HEK293 (cell line): ENCODE results near the gene TWIST1.

ENCODE experiments used
- CTCF ChIA-PET: fragments of 350-600 bp; formaldehyde crosslinking; extraction: SDS; loops from one replicate; lab custom pipeline; 2021; ENCODE audit warnings: antibody characterized with exemption; lab: Yijun Ruan, JAX
- POLR2A ChIA-PET: fragments of 300-600 bp; formaldehyde crosslinking; extraction: SDS; loops from one replicate; lab custom pipeline; 2020; ENCODE audit warnings: antibody characterized with exemption, inconsistent platforms; lab: Yijun Ruan, JAX
- H3K27ac ChIP-seq: fragments of 200-500 bp; sonication (Bioruptor generic); 2 replicates; pipeline ENCODE4 v1.5.1; 2014; ENCODE audit warnings: low read depth, low read length, control low read depth, inconsistent platforms; ENCODE audit errors: extremely low read depth
- H3K36me3 ChIP-seq, 2 experiments: fragments of 200-500 bp in 1 of 2; sonication (Bioruptor generic) in 1 of 2; 1 replicate in 1 of 2; 2 replicates in 1 of 2; pipeline ENCODE4 v1.5.1; 2014 to 2017; ENCODE audit warnings: inconsistent platforms in 2 of 2, low read length in 2 of 2; ENCODE audit not compliant: control insufficient read depth in 2 of 2, insufficient read depth in 1 of 2
- H3K4me1 ChIP-seq: fragments of 200-500 bp; sonication (Bioruptor generic); 2 replicates; pipeline ENCODE4 v1.5.1; 2014; ENCODE audit warnings: mild to moderate bottlenecking, low read length, inconsistent platforms; ENCODE audit not compliant: control insufficient read depth, insufficient read depth
- H3K4me3 ChIP-seq: 2 replicates; pipeline ENCODE4 v1.5.1; 2011; ENCODE audit warnings: low read depth, mild to moderate bottlenecking, control low read depth, low read length, moderate library complexity
- H3K9me3 ChIP-seq: fragments of 200-500 bp; sonication (Bioruptor generic); 2 replicates; pipeline ENCODE4 v1.5.1; 2014; ENCODE audit warnings: low read depth, low read length, inconsistent platforms; ENCODE audit not compliant: control insufficient read depth, insufficient read depth
- GLI2 ChIP-seq: fragments of 450-650 bp; formaldehyde crosslinking; IDR thresholded peaks from 2 replicates; pipeline ENCODE4; 2017; ENCODE audit warnings: missing biosample characterization, missing genetic modification characterization, low read depth, borderline replicate concordance
- MYNN ChIP-seq: fragments of 450-650 bp; formaldehyde crosslinking; IDR thresholded peaks from 2 replicates; pipeline ENCODE4 v1.5.1; 2016; ENCODE audit warnings: missing biosample characterization, missing genetic modification characterization, borderline replicate concordance
- MZF1 ChIP-seq: fragments of 450-650 bp; formaldehyde crosslinking; IDR thresholded peaks from 2 replicates; pipeline ENCODE4 v1.5.1; 2017; ENCODE audit warnings: missing biosample characterization, missing genetic modification characterization, borderline replicate concordance
- REPIN1 ChIP-seq: fragments of 450-650 bp; formaldehyde crosslinking; IDR thresholded peaks from 2 replicates; pipeline ENCODE4 v1.5.1; 2017; ENCODE audit warnings: missing biosample characterization, missing genetic modification characterization, low read depth
- ZBTB1 ChIP-seq: fragments of 450-650 bp; formaldehyde crosslinking; IDR thresholded peaks from 2 replicates; pipeline ENCODE4 v1.5.1; 2016; ENCODE audit warnings: missing biosample characterization, missing genetic modification characterization
- ZEB2 ChIP-seq: fragments of 450-650 bp; formaldehyde crosslinking; IDR thresholded peaks from 2 replicates; pipeline ENCODE4 v1.5.1; 2016; ENCODE audit warnings: missing biosample characterization, missing genetic modification characterization
- ZFHX2 ChIP-seq: fragments of 450-650 bp; formaldehyde crosslinking; conservative IDR thresholded peaks from 2 replicates; pipeline ENCODE4 v1.5.1; 2016; ENCODE audit warnings: missing biosample characterization, missing genetic modification characterization
- ZFP37 ChIP-seq: fragments of 450-650 bp; formaldehyde crosslinking; IDR thresholded peaks from 2 replicates; pipeline ENCODE4 v1.5.1; 2016; ENCODE audit warnings: missing biosample characterization, missing genetic modification characterization
- ZNF140 ChIP-seq: fragments of 450-650 bp; formaldehyde crosslinking; IDR thresholded peaks from 2 replicates; pipeline ENCODE4 v1.5.1; 2016; ENCODE audit warnings: missing biosample characterization, missing genetic modification characterization
- ZNF19 ChIP-seq: fragments of 450-650 bp; formaldehyde crosslinking; IDR thresholded peaks from 2 replicates; pipeline ENCODE4; 2016; ENCODE audit warnings: missing biosample characterization, missing genetic modification characterization, low read depth
- ZNF335 ChIP-seq: fragments of 450-650 bp; formaldehyde crosslinking; conservative IDR thresholded peaks from 2 replicates; pipeline ENCODE4 v1.5.1; 2016; ENCODE audit warnings: missing biosample characterization, missing genetic modification characterization
- ZNF423 ChIP-seq: fragments of 450-650 bp; formaldehyde crosslinking; IDR thresholded peaks from 2 replicates; pipeline ENCODE4 v1.5.1; 2016; ENCODE audit warnings: missing biosample characterization, missing genetic modification characterization
- ZNF426 ChIP-seq: fragments of 450-650 bp; formaldehyde crosslinking; IDR thresholded peaks from 2 replicates; pipeline ENCODE4 v1.5.1; 2017; ENCODE audit warnings: missing biosample characterization, missing genetic modification characterization, mild to moderate bottlenecking, inconsistent platforms, moderate library complexity
- ZNF785 ChIP-seq: fragments of 450-650 bp; formaldehyde crosslinking; IDR thresholded peaks from 2 replicates; pipeline ENCODE4 v1.5.1; 2016; ENCODE audit warnings: missing biosample characterization, missing genetic modification characterization
- ZSCAN23 ChIP-seq: fragments of 450-650 bp; formaldehyde crosslinking; IDR thresholded peaks from 2 replicates; pipeline ENCODE4 v1.5.1; 2016; ENCODE audit warnings: missing biosample characterization, missing genetic modification characterization
- TF ChIP-seq, protein P1 (sequence below): fragments of 450-650 bp; formaldehyde crosslinking; IDR thresholded peaks from 2 replicates; pipeline ENCODE4 v1.5.1; 2016; ENCODE audit warnings: missing biosample characterization, missing genetic modification characterization
- TF ChIP-seq, protein P2 (sequence below): IDR thresholded peaks from 2 replicates; pipeline ENCODE4 v1.6.1; 2011; ENCODE audit warnings: mild to moderate bottlenecking, low read depth, low read length, borderline replicate concordance
- TF ChIP-seq, protein P3 (sequence below): fragments of 450-650 bp; formaldehyde crosslinking; IDR thresholded peaks from 2 replicates; pipeline ENCODE4 v1.5.1; 2016; ENCODE audit warnings: missing biosample characterization, missing genetic modification characterization, borderline replicate concordance

The TWIST1 gene

DNA sequence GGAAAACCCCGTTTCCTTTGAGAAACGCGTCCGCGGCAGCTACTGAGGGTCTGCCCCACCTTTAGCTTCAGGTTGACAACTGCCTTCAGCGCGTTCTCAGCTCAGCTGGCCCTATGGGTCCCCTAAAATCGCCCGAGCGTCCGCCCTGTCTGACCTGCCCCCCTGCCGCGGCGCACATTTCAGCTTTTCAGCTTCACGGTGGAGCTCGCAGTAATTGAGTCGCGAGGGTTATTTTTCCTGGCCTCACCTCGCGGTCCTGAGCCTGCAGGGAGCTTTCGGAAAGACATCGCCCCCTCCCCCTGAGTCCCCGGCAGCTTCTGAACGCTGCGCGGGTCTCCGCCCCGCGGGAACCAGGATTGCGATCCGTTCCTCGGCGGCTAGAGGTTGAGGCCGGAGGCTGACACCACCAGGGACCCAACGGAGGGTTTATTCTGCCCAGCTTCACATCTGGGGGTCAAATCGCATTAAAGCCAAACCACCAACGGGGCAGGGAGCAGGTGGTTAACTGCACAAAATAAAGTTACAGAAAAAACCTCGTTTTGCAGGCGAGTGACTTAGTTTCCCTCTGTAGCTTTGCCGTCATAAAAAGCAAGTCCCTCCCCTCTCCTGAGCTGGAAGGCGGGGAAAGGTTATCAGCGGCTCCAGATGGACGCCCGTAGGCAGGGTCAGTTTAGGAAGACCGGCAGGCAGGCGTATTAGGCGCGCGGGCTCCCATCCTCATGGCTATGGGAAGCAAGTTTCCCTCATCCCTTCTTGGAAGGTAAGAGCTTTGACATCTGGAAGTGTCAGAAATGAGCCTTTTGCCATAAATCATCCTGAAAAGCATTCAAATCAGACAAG, 11.0 kb downstream of the TWIST1 start (continued):
- TF ChIP-seq, protein P1, sequence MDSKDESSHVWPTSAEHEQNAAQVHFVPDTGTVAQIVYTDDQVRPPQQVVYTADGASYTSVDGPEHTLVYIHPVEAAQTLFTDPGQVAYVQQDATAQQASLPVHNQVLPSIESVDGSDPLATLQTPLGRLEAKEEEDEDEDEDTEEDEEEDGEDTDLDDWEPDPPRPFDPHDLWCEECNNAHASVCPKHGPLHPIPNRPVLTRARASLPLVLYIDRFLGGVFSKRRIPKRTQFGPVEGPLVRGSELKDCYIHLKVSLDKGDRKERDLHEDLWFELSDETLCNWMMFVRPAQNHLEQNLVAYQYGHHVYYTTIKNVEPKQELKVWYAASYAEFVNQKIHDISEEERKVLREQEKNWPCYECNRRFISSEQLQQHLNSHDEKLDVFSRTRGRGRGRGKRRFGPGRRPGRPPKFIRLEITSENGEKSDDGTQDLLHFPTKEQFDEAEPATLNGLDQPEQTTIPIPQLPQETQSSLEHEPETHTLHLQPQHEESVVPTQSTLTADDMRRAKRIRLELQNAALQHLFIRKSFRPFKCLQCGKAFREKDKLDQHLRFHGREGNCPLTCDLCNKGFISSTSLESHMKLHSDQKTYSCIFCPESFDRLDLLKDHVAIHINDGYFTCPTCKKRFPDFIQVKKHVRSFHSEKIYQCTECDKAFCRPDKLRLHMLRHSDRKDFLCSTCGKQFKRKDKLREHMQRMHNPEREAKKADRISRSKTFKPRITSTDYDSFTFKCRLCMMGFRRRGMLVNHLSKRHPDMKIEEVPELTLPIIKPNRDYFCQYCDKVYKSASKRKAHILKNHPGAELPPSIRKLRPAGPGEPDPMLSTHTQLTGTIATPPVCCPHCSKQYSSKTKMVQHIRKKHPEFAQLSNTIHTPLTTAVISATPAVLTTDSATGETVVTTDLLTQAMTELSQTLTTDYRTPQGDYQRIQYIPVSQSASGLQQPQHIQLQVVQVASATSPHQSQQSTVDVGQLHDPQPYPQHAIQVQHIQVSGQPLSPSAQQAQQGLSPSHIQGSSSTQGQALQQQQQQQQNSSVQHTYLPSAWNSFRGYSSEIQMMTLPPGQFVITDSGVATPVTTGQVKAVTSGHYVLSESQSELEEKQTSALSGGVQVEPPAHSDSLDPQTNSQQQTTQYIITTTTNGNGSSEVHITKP (tag by site-specific recombination): peak; percentile 61; the same call in 1 of the 2 replicates
- TF ChIP-seq ZFP37 (tag by site-specific recombination): no peak
- no peak for TF ChIP-seq ZFHX2 (tag by site-specific recombination)

DNA sequence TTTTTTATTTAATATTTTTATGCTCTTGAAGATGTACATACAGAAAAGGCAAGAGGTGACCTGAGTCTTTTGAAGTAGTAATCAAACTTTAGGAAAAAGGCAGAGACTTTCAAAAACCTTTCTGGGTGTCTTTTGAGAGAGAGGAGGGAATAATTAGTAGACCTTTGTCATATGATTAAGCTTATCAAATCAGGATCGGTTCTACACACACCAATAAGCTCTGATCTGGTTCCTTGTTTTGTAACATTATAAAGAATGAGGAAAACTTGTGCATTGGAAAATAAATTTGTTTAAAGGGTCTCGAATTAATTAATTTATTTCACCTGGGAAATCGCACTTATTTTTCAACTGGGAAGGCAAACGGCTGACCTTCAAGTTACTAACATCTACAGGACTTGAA, 11.9 kb downstream of the TWIST1 start:
- H3K9me3 ChIP-seq: no peaks in the 10 kb centered on the region
- POLR2A ChIA-PET: interaction anchor here (0.8 to 1.5 kb wide), 2 partner anchors 12 kb away, joined by 3 to 6 read pairs; partner anchors contain the start of gene TWIST1
- CTCF ChIA-PET: interaction anchor here (1.1 to 1.2 kb wide), 2 partner anchors 8 to 9 kb away, joined by 3 read pairs; no protein-coding TSS in a partner anchor

DNA sequence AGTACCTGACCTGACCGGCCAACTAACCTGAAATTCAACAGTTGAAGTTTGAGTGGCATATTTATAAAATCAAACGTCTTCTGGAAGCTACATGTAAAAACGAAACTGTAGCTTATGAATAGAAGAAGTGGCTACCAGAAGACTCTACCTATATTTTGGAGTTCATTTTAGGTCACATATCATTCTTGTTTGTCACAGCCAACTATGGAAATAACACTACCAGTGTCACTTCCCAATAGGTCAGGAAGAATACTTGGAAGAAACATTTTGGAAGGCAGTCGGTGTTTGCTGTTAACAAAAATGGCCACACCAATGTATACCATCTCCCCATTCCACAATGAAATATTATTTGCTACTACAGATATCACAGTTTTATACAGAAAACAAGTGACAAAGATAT, 12.6 kb downstream of the TWIST1 start:
- CTCF ChIA-PET: interaction anchor here (1.1 to 1.2 kb wide), 2 partner anchors 8 to 9 kb away, joined by 3 read pairs; no protein-coding TSS in a partner anchor
- POLR2A ChIA-PET: interaction anchor here (0.8 kb wide), 1 partner anchor 13 kb away, joined by 3 read pairs; the partner anchor contains the start of gene TWIST1
- H3K4me3 ChIP-seq: no peak overlapping the region
- no peaks in the 10 kb centered on the region for H3K9me3 ChIP-seq
- H3K4me1 ChIP-seq: no peaks in the 10 kb centered on the region
- no peaks in the 10 kb centered on the region for H3K36me3 ChIP-seq
- H3K27ac ChIP-seq: no peak overlapping the region
- TF ChIP-seq ZNF423 (tag by site-specific recombination) (no peak), GLI2 (no peak), REPIN1 (tag by site-specific recombination) (no peak), ZNF140 (tag by site-specific recombination) (no peak), ZBTB1 (tag by site-specific recombination) (no peak), MYNN (tag by site-specific recombination) (no peak), ZSCAN23 (tag by site-specific recombination) (no peak), ZNF426 (tag by site-specific recombination) (no peak), ZNF785 (tag by site-specific recombination) (no peak), ZNF335 (tag by site-specific recombination) (no peak)
- TF ChIP-seq, protein P2, sequence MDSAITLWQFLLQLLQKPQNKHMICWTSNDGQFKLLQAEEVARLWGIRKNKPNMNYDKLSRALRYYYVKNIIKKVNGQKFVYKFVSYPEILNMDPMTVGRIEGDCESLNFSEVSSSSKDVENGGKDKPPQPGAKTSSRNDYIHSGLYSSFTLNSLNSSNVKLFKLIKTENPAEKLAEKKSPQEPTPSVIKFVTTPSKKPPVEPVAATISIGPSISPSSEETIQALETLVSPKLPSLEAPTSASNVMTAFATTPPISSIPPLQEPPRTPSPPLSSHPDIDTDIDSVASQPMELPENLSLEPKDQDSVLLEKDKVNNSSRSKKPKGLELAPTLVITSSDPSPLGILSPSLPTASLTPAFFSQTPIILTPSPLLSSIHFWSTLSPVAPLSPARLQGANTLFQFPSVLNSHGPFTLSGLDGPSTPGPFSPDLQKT: no peak
- TF ChIP-seq, protein P3, sequence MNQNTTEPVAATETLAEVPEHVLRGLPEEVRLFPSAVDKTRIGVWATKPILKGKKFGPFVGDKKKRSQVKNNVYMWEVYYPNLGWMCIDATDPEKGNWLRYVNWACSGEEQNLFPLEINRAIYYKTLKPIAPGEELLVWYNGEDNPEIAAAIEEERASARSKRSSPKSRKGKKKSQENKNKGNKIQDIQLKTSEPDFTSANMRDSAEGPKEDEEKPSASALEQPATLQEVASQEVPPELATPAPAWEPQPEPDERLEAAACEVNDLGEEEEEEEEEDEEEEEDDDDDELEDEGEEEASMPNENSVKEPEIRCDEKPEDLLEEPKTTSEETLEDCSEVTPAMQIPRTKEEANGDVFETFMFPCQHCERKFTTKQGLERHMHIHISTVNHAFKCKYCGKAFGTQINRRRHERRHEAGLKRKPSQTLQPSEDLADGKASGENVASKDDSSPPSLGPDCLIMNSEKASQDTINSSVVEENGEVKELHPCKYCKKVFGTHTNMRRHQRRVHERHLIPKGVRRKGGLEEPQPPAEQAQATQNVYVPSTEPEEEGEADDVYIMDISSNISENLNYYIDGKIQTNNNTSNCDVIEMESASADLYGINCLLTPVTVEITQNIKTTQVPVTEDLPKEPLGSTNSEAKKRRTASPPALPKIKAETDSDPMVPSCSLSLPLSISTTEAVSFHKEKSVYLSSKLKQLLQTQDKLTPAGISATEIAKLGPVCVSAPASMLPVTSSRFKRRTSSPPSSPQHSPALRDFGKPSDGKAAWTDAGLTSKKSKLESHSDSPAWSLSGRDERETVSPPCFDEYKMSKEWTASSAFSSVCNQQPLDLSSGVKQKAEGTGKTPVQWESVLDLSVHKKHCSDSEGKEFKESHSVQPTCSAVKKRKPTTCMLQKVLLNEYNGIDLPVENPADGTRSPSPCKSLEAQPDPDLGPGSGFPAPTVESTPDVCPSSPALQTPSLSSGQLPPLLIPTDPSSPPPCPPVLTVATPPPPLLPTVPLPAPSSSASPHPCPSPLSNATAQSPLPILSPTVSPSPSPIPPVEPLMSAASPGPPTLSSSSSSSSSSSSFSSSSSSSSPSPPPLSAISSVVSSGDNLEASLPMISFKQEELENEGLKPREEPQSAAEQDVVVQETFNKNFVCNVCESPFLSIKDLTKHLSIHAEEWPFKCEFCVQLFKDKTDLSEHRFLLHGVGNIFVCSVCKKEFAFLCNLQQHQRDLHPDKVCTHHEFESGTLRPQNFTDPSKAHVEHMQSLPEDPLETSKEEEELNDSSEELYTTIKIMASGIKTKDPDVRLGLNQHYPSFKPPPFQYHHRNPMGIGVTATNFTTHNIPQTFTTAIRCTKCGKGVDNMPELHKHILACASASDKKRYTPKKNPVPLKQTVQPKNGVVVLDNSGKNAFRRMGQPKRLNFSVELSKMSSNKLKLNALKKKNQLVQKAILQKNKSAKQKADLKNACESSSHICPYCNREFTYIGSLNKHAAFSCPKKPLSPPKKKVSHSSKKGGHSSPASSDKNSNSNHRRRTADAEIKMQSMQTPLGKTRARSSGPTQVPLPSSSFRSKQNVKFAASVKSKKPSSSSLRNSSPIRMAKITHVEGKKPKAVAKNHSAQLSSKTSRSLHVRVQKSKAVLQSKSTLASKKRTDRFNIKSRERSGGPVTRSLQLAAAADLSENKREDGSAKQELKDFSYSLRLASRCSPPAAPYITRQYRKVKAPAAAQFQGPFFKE (tag by site-specific recombination): no peak
- TF ChIP-seq, protein P1 (tag by site-specific recombination): no peak

More for the DNA sequence above, 11.9 kb downstream of the TWIST1 start:
- Histone ChIP-seq H3K4me3 (no peak overlapping the region), H3K4me1 (no peaks in the 10 kb centered on the region), H3K36me3 (no peaks in the 10 kb centered on the region), H3K27ac (no peak overlapping the region)
- no peak for TF ChIP-seq ZEB2 (tag by site-specific recombination)
- no peak for TF ChIP-seq MZF1 (tag by site-specific recombination)
- no peak for TF ChIP-seq ZNF19 (tag by site-specific recombination)
